ENCODE measurements around the gene S100A4.
A peak's percentile ranks its signal among the peaks of the same experiment; 100 is the strongest.
"Not testable (repeated sequence)": the region's sequence is repeated elsewhere in the genome, so short reads cannot be mapped to it uniquely, and the experiment has no call there.

Gene S100A4

GRCh38 chr1:153545067-153546055, at the start of gene S100A4:
S100A4 (minus strand) TSS chr1:153545806; CDS start chr1:153544794, 1,012 bp downstream.
- DNase-seq (ENCODE audit: low spot score), result peak; percentile 96

GRCh38 chr1:153592748-153593147, 47.1 kb upstream of the S100A4 start:
- DNase-seq (ENCODE audit: low spot score), result peak; percentile 81

GRCh38 chr1:153588482-153588881, 42.9 kb upstream of the S100A4 start:
- DNase-seq (ENCODE audit: low spot score), result no peak

- DNase-seq (ENCODE audit: low spot score), result not testable (repeated sequence)
Measured at GRCh38 chr1:153588033-153588432, 42.4 kb upstream of the S100A4 start.

- no peak for DNase-seq (ENCODE audit: low spot score)
Measured at GRCh38 chr1:153587314-153587713, 41.7 kb upstream of the S100A4 start.

- DNase-seq (ENCODE audit: low spot score), result no peak
Measured at GRCh38 chr1:153586347-153586746, 40.7 kb upstream of the S100A4 start.

- DNase-seq (ENCODE audit: low spot score), result no peak
Measured at GRCh38 chr1:153585006-153585405, 39.4 kb upstream of the S100A4 start.

GRCh38 chr1:153583976-153584375, 38.4 kb upstream of the S100A4 start:
- no peak for DNase-seq (ENCODE audit: low spot score)

GRCh38 chr1:153583514-153583913, 37.9 kb upstream of the S100A4 start:
- not testable (repeated sequence) for DNase-seq (ENCODE audit: low spot score)

- DNase-seq (ENCODE audit: low spot score), result not testable (repeated sequence)
Measured at GRCh38 chr1:153582836-153583235, 37.2 kb upstream of the S100A4 start.

- no peak for DNase-seq (ENCODE audit: low spot score)
Measured at GRCh38 chr1:153578936-153579335, 33.3 kb upstream of the S100A4 start.

GRCh38 chr1:153578490-153578889, 32.9 kb upstream of the S100A4 start:
- DNase-seq (ENCODE audit: low spot score), result no peak

- no peak for DNase-seq (ENCODE audit: low spot score)
Measured at GRCh38 chr1:153577624-153578051, 32.0 kb upstream of the S100A4 start.

GRCh38 chr1:153577138-153577537, 31.5 kb upstream of the S100A4 start:
- DNase-seq (ENCODE audit: low spot score), result no peak

GRCh38 chr1:153575497-153575896, 29.9 kb upstream of the S100A4 start:
- not testable (repeated sequence) for DNase-seq (ENCODE audit: low spot score)

GRCh38 chr1:153575081-153575491, 29.5 kb upstream of the S100A4 start:
- not testable (repeated sequence) for DNase-seq (ENCODE audit: low spot score)

GRCh38 chr1:153573351-153573750, 27.7 kb upstream of the S100A4 start:
- DNase-seq (ENCODE audit: low spot score), result no peak

GRCh38 chr1:153572569-153573015, 27.0 kb upstream of the S100A4 start:
- peak; percentile 88 for DNase-seq (ENCODE audit: low spot score)

- DNase-seq (ENCODE audit: low spot score), result no peak
Measured at GRCh38 chr1:153571706-153572105, 26.1 kb upstream of the S100A4 start.

GRCh38 chr1:153570874-153571273, 25.3 kb upstream of the S100A4 start:
- DNase-seq (ENCODE audit: low spot score), result no peak

GRCh38 chr1:153569465-153569864, 23.9 kb upstream of the S100A4 start:
- DNase-seq (ENCODE audit: low spot score), result no peak

GRCh38 chr1:153568367-153569099, 22.9 kb upstream of the S100A4 start:
- DNase-seq (ENCODE audit: low spot score), result peak; percentile 93

All from COLO829 (cell line).